HG03521 (cell line): ENCODE data around the gene STMP1.

Experiments
- ATAC-seq: cut with Tn5 transposase; IDR thresholded peaks from one replicate; pipeline ENCODE4 v1.9.1; 2021; ENCODE audit warnings: mild to moderate bottlenecking, moderate library complexity; ENCODE audit not compliant: unreplicated experiment

The STMP1 gene

GRCh38 chr7:135718794-135719437 lies 56.6 kb downstream of the STMP1 start:
- ATAC-seq = no peak

GRCh38 chr7:135719688-135720087 lies 57.4 kb downstream of the STMP1 start:
- ATAC-seq = no peak

- ATAC-seq = no peak
Measured at GRCh38 chr7:135721198-135721820, 59.0 kb downstream of the STMP1 start.

- ATAC-seq = no peak
Measured at GRCh38 chr7:135723411-135723810, 61.1 kb downstream of the STMP1 start.
